ENCODE data around the gene DIP2A.

Gene DIP2A

DNA sequence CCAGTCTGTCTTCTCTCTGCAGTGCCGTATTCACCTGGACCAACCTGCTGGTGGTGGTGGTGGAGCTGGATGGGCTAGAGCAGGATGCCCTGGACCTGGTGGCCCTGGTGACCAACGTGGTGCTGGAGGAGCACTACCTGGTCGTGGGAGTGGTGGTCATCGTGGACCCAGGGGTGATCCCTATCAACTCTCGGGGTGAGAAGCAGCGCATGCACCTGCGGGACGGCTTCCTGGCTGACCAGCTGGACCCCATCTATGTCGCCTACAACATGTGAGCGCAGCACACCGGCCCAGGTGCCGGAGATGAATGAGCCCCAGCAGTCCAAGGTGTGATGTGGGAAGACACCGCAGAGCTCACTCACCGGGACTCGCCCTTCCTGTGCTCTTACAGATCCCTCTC lies 108.7 kb downstream of the DIP2A start:
- H3K23ac ChIP-seq (ENCODE audit: low read length) = no peak overlapping the region
- no peak overlapping the region for H3K4me3 ChIP-seq (ENCODE audit: low read depth, low read length)
- no peak overlapping the region for H3K14ac ChIP-seq (ENCODE audit: low read length)
- DNase-seq = no peak
- no peaks in the 10 kb centered on the region for H3K27me3 ChIP-seq (ENCODE audit: insufficient read depth, low read length)
- H3K4me2 ChIP-seq (ENCODE audit: low read length) = no peak overlapping the region
- H3K79me2 ChIP-seq (ENCODE audit: control insufficient read depth, insufficient read depth, low read length, poor library complexity) = no peaks in the 10 kb centered on the region
- H3K18ac ChIP-seq (ENCODE audit: low read length) = no peak overlapping the region
- H3K9me3 ChIP-seq (ENCODE audit: insufficient read depth, low read depth, low read length) = peaks cover 5% of the 10 kb centered on the region
- H2BK5ac ChIP-seq (ENCODE audit: low read depth, low read length, poor library complexity) = no peak overlapping the region
- no peak overlapping the region for H3K9ac ChIP-seq (ENCODE audit: low read length)
- no peak overlapping the region for H2AFZ ChIP-seq (ENCODE audit: insufficient read depth, low read length, poor library complexity)
- H4K12ac ChIP-seq (ENCODE audit: low read depth, low read length) = no peak overlapping the region
- no peaks in the 10 kb centered on the region for H3K79me1 ChIP-seq (ENCODE audit: low read length)
- H2BK12ac ChIP-seq (ENCODE audit: low read length) = no peak overlapping the region
- H2BK120ac ChIP-seq (ENCODE audit: insufficient read depth, low read length, poor library complexity) = no peak overlapping the region
- no peak overlapping the region for H3K27ac ChIP-seq (ENCODE audit: low read depth, low read length)
- no peak overlapping the region for H4K91ac ChIP-seq (ENCODE audit: low read depth, low read length)
- H4K8ac ChIP-seq (ENCODE audit: low read depth, low read length) = no peak overlapping the region
- no peak overlapping the region for H2AK5ac ChIP-seq (ENCODE audit: low read length)
- no peaks in the 10 kb centered on the region for H3K4me1 ChIP-seq (ENCODE audit: control insufficient read depth in 1 of 2, insufficient read depth in 2 of 2, low read length in 2 of 2)
- H3K4ac ChIP-seq (ENCODE audit: low read depth, low read length) = no peak overlapping the region
- H3K36me3 ChIP-seq (ENCODE audit: control insufficient read depth in 1 of 2, insufficient read depth in 2 of 2, low read length in 2 of 2) = peaks cover 54 to 60% of the 10 kb centered on the region in 2 experiments
- no CpG with 5 or more reads among the region's 15 CpGs for WGBS (ENCODE audit: extremely low coverage, insufficient coverage, insufficient read length)

DNA sequence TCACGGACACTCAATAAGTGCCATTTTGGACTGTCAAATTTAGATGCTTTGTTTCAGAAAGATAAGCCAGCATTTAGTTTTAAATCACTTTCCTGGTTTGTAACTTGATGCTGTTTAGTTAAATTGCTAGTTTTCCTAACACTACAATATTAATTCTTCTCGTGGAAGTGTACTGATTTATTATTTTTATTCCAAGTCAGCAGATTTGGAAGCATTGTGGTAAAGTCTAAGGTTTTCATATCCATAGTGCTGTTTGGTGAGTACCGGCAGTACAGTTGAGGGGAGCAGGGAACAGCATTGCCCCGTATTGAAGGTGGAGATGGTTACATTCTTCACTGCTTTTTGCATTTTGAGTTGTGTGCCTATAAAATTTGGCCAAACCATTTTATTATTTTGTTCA lies 109.9 kb downstream of the DIP2A start:
- Histone ChIP-seq H3K4ac (ENCODE audit: low read depth, low read length) (no peak overlapping the region), H3K27ac (ENCODE audit: low read depth, low read length) (no peak overlapping the region), H3K79me2 (ENCODE audit: control insufficient read depth, insufficient read depth, low read length, poor library complexity) (no peaks in the 10 kb centered on the region), H4K12ac (ENCODE audit: low read depth, low read length) (no peak overlapping the region), H3K79me1 (ENCODE audit: low read length) (no peaks in the 10 kb centered on the region), H2BK12ac (ENCODE audit: low read length) (no peak overlapping the region), H3K18ac (ENCODE audit: low read length) (no peak overlapping the region), H3K23ac (ENCODE audit: low read length) (no peak overlapping the region), H3K4me2 (ENCODE audit: low read length) (no peak overlapping the region), H3K4me1 (ENCODE audit: control insufficient read depth in 1 of 2, insufficient read depth in 2 of 2, low read length in 2 of 2) (no peaks in the 10 kb centered on the region), H3K9ac (ENCODE audit: low read length) (no peak overlapping the region), H3K4me3 (ENCODE audit: low read depth, low read length) (no peak overlapping the region), H3K9me3 (ENCODE audit: insufficient read depth, low read depth, low read length) (peaks cover 5% of the 10 kb centered on the region), H2BK120ac (ENCODE audit: insufficient read depth, low read length, poor library complexity) (no peak overlapping the region), H4K91ac (ENCODE audit: low read depth, low read length) (no peak overlapping the region), H3K27me3 (ENCODE audit: insufficient read depth, low read length) (no peaks in the 10 kb centered on the region), H2BK5ac (ENCODE audit: low read depth, low read length, poor library complexity) (no peak overlapping the region), H4K8ac (ENCODE audit: low read depth, low read length) (no peak overlapping the region), H3K14ac (ENCODE audit: low read length) (no peak overlapping the region), H2AFZ (ENCODE audit: insufficient read depth, low read length, poor library complexity) (no peak overlapping the region), H3K36me3 (ENCODE audit: control insufficient read depth in 1 of 2, insufficient read depth in 2 of 2, low read length in 2 of 2) (peaks cover 45 to 51% of the 10 kb centered on the region in 2 experiments), H2AK5ac (ENCODE audit: low read length) (no peak overlapping the region)
- WGBS (ENCODE audit: extremely low coverage, insufficient coverage, insufficient read length) = no CpG with 5 or more reads among the region's 4 CpGs
- DNase-seq = no peak

DNA sequence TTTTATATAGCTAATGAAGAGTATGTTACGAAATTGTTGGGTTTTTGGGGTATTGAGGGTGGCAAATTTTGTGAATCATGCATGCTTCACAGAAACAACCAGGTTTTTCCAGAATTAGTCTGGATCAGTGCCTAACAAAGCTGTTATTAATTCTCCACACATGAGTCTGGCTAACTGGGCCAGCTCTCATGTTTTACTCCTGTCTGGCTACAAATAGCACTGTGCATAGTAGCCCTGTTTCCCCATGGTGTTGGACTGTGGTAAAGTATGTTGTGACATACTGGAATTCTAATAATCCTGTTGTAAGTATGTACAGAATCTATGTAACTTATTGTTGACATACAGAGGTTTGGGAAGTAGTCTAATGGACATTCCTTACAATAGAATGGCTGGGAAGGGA lies 110.4 kb downstream of the DIP2A start:
- Histone ChIP-seq H3K4ac (ENCODE audit: low read depth, low read length) (no peak overlapping the region), H3K4me3 (ENCODE audit: low read depth, low read length) (no peak overlapping the region), H3K27ac (ENCODE audit: low read depth, low read length) (no peak overlapping the region), H4K12ac (ENCODE audit: low read depth, low read length) (no peak overlapping the region), H3K79me1 (ENCODE audit: low read length) (no peaks in the 10 kb centered on the region), H3K14ac (ENCODE audit: low read length) (no peak overlapping the region), H3K18ac (ENCODE audit: low read length) (no peak overlapping the region), H3K27me3 (ENCODE audit: insufficient read depth, low read length) (no peaks in the 10 kb centered on the region), H4K8ac (ENCODE audit: low read depth, low read length) (no peak overlapping the region), H3K4me2 (ENCODE audit: low read length) (no peak overlapping the region), H3K79me2 (ENCODE audit: control insufficient read depth, insufficient read depth, low read length, poor library complexity) (no peaks in the 10 kb centered on the region), H3K9me3 (ENCODE audit: insufficient read depth, low read depth, low read length) (peaks cover 5% of the 10 kb centered on the region), H4K91ac (ENCODE audit: low read depth, low read length) (no peak overlapping the region), H3K36me3 (ENCODE audit: control insufficient read depth in 1 of 2, insufficient read depth in 2 of 2, low read length in 2 of 2) (peaks cover 40 to 46% of the 10 kb centered on the region in 2 experiments), H2BK12ac (ENCODE audit: low read length) (no peak overlapping the region), H3K4me1 (ENCODE audit: control insufficient read depth in 1 of 2, insufficient read depth in 2 of 2, low read length in 2 of 2) (no peaks in the 10 kb centered on the region), H2AFZ (ENCODE audit: insufficient read depth, low read length, poor library complexity) (no peak overlapping the region), H2BK120ac (ENCODE audit: insufficient read depth, low read length, poor library complexity) (no peak overlapping the region), H2AK5ac (ENCODE audit: low read length) (no peak overlapping the region), H3K9ac (ENCODE audit: low read length) (no peak overlapping the region), H2BK5ac (ENCODE audit: low read depth, low read length, poor library complexity) (no peak overlapping the region), H3K23ac (ENCODE audit: low read length) (no peak overlapping the region)
- DNase-seq = peak; percentile 60 to 84
- WGBS (ENCODE audit: extremely low coverage, insufficient coverage, insufficient read length) = 100% methylated on average over 1 of the region's 1 CpG

DNA sequence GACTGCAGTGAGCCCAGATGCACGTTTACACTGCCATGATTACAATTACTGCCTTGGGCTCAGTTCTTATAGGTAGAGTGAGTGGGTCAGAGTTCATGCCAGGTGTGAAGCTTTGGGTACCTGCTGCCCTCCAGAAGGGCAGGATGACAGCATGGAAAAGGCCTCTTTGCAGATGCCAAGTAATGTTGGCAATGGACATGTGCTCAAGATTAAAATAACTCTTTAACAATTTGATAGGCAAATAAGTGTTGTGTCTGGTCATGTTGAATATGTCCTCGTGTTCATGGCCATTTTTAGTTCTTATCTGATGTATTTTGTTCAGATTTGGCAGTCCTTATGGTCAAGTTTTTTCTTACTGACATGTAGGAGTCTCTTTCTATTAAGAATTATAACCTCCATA lies 111.4 kb downstream of the DIP2A start:
- Histone ChIP-seq H3K9me3 (ENCODE audit: insufficient read depth, low read depth, low read length) (peaks cover 5% of the 10 kb centered on the region), H4K8ac (ENCODE audit: low read depth, low read length) (no peak overlapping the region), H3K79me2 (ENCODE audit: control insufficient read depth, insufficient read depth, low read length, poor library complexity) (no peaks in the 10 kb centered on the region), H3K4ac (ENCODE audit: low read depth, low read length) (no peak overlapping the region), H2AFZ (ENCODE audit: insufficient read depth, low read length, poor library complexity) (no peak overlapping the region), H3K4me2 (ENCODE audit: low read length) (no peak overlapping the region), H3K4me3 (ENCODE audit: low read depth, low read length) (no peak overlapping the region), H3K36me3 (ENCODE audit: control insufficient read depth in 1 of 2, insufficient read depth in 2 of 2, low read length in 2 of 2) (peaks cover 30 to 36% of the 10 kb centered on the region in 2 experiments), H2AK5ac (ENCODE audit: low read length) (no peak overlapping the region), H4K91ac (ENCODE audit: low read depth, low read length) (no peak overlapping the region), H4K12ac (ENCODE audit: low read depth, low read length) (no peak overlapping the region), H3K27me3 (ENCODE audit: insufficient read depth, low read length) (no peaks in the 10 kb centered on the region), H3K79me1 (ENCODE audit: low read length) (no peaks in the 10 kb centered on the region), H3K23ac (ENCODE audit: low read length) (no peak overlapping the region), H2BK120ac (ENCODE audit: insufficient read depth, low read length, poor library complexity) (no peak overlapping the region), H3K18ac (ENCODE audit: low read length) (no peak overlapping the region), H3K4me1 (ENCODE audit: control insufficient read depth in 1 of 2, insufficient read depth in 2 of 2, low read length in 2 of 2) (no peaks in the 10 kb centered on the region), H3K14ac (ENCODE audit: low read length) (no peak overlapping the region), H2BK5ac (ENCODE audit: low read depth, low read length, poor library complexity) (no peak overlapping the region), H2BK12ac (ENCODE audit: low read length) (no peak overlapping the region), H3K9ac (ENCODE audit: low read length) (no peak overlapping the region), H3K27ac (ENCODE audit: low read depth, low read length) (no peak overlapping the region)
- no CpG with 5 or more reads among the region's 2 CpGs for WGBS (ENCODE audit: extremely low coverage, insufficient coverage, insufficient read length)
- DNase-seq = no peak

All from trophoblast cell (in vitro differentiated cells and primary cell).